NCI-H146 (cell line): ENCODE data around the gene FAM219B.

Experiments used
- DNase-seq: peaks from one replicate; lab custom pipeline; 2025; lab: John Stamatoyannopoulos, UW

Gene FAM219B

GRCh38 chr15:74873036-74873755 is 33.5 kb downstream of the FAM219B start, which contains the start of gene SCAMP2:
TSS of gene SCAMP2 (minus strand) at chr15:74873365. CDS start at chr15:74873255, 110 bp downstream.
- peak; percentile 89 for DNase-seq

DNA sequence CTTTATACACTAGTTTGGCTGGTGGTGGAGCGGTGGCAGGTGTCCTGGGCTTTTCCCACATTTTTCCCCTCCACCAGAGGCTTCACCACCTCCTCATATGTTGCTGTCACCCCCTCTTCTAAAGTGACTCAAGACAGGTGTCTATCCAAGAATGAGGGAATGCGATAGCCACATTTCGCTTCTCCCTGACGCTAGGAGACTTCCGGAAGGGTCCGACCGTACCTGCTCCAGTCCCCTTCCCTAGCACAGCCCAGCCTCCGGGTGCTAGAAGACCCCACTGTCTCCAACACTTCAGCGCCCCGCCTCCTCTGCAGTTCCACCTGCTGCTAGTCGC is 34.0 kb downstream of the FAM219B start:
- no peak for DNase-seq

DNA sequence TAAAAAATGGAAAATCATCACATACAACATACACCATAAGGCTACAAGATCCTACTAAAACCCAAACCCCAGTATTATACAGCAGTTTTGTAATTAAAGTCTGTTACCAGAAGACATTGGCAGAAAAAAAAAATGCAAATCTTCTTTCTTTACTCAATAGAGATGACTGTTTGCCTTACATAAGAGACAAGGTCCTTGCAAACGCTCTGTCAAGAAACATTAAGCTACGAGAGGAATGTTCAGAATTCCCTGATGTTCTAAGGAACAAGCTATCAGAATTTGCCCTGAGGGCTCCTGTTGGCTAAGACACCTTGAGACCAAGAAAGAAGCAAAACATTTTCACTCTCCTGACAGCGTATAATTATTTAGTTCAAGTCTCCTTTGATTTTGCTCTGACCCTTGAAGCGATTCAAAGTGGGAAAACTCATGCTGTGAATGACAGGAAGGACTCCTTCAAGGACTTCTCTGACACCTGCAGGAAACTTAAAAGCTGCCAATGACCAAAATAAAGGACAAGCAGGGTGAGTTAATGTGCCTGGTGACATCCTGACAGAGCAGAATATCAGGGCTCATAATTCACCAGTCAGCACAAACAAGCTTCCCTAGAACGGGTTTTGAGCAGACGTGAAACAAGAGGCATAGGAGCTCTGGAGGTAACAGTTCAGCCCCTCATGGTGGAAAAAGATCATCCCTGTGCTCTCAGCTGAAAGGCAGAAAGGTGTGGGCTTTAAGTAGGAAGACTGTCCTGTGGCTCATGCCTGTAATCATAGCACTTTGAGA is 36.0 kb downstream of the FAM219B start:
- DNase-seq, result no peak

- no peak for DNase-seq
Measured at GRCh38 chr15:74869726-74870407, 36.8 kb downstream of the FAM219B start.

DNA sequence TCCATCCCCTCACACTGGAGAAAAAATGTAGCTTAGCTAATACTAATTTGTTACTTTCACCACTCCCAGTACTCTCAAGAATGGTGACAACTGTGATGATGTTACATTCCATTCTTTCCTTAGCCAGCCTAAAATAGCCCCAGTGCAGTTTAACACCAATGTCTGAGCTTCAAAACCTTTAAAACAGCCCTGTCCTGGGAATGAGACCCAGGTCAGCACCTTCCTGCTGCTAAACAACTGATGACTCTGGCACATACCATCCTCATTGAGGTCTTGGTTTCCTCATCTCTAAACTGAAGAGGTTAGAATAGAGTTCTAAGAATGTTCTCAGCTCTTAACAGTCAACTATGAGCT is 37.3 kb downstream of the FAM219B start:
- DNase-seq, result no peak

GRCh38 chr15:74868059-74868458 is 38.6 kb downstream of the FAM219B start:
- DNase-seq, result no peak

DNA sequence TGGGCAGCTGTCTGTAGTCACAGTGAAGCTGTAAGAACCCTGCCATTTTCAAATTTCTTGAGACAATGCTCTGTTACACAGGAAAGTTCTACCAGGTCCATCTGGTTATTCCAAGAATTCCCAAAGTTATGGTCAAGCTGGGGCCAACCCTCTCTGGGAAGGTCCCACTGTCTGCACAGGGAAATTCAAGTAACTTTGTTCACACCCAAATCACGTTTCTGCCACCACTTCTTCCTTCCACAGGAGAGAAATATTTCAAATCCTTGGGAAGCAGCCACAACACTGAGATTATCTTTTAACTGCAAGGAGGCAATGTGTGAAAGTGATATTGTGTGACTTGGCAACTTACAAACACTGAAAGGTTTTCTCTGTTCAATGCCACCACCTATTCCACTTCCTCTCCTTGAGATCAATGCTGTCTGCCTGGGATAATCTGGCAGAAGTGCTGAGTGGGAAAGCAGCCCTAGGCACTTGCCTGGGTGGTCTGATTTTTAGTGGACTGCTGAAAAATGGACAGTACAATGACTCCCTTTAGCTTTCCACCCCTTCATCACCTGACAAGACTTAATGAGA is 39.1 kb downstream of the FAM219B start:
- DNase-seq, result no peak

GRCh38 chr15:74866090-74866489 is 40.6 kb downstream of the FAM219B start:
- DNase-seq, result no peak

- DNase-seq, result no peak
Measured at GRCh38 chr15:74865316-74865715, 41.3 kb downstream of the FAM219B start.

DNA sequence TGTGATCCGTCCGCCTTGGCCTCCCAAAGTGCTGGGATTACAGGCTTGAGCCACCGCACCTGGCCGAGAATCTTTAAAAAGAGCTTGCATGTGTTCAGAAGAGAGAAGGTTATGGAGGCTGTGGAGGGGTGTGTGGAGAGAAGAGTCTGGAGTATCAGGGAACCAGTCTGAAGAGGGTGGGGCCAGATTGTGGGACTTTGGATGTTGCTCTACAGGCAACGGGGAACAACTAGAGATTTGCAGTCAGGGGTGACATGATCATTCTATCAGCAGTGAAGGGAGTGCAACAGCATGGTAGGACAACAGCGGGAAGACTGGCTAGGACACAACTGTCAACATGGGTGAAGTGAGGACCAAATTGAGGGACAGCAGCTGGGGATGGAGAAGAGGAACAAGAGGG is 42.4 kb downstream of the FAM219B start:
- no peak for DNase-seq

DNA sequence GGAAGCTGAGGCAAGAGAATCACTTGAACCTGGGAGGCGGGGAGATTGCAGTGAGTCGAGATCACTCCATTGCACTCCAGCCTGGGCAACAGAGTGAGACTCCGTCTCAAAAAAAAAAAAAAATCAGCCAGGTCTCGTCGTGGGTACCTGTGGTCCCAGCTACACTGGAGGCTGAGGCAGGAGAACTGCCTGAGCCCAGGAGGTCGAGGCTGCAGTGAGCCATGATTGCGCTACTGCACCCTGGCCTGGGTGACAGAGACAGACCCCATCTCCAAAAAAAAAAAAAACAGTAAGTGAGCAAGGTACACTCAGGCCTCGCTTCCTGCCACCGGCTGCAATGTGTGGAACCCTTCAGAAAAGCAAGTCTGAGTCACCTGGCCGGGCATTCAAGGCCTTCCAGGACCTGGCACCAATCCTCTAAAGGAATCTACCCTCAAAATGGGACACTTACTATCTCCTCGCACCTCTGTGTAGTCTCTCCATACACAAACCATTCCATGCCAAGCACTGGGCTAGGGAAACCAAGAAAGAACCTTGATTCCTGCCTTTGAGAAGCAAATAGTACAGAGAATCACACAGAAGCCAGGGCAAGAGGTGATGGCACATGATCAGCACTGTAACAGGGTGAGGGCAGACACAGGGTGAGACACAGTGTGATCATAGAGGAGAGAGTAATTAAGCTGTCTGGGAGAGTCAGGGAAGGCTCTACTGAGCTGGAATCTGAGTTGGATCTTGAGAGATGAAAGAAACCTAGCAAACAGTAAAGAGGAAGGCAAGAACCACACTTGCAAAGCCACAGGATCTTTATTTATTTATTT is 43.2 kb downstream of the FAM219B start:
- DNase-seq, result no peak

- no peak for DNase-seq
Measured at GRCh38 chr15:74858369-74858740, 48.3 kb downstream of the FAM219B start.

DNA sequence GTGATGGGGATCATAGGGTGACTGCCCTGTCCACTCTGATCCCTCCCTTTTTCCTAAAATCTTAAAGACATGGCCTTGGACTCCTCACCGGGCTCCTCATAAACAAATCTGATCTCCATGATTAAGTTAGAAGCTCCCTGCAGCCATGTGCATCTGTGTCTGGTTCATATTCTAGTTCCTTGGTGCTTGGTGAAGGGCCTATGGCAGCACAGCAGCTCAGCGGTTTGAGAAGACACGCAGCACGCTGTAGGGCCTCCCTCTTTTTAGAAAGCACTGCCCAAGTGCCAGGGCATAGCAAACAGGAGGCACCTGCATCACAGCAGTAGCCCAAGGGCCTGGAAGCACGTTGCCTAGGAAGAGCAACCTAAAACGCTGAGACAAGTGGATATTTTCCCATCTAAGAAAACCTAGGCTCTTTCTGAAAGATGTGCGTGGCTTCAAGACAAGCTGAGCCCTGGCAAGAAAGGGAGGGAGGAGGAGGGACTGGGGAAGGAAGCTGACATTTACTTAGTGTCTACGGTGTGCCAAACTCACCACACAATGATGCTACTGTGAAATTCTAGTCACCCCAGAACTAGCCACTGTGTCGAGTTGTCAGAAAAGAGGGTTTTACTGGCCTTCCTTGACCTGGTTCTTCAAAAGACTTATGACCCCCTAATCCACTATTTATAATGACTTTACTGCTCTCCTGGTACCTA is 48.8 kb downstream of the FAM219B start:
- DNase-seq, result no peak

DNA sequence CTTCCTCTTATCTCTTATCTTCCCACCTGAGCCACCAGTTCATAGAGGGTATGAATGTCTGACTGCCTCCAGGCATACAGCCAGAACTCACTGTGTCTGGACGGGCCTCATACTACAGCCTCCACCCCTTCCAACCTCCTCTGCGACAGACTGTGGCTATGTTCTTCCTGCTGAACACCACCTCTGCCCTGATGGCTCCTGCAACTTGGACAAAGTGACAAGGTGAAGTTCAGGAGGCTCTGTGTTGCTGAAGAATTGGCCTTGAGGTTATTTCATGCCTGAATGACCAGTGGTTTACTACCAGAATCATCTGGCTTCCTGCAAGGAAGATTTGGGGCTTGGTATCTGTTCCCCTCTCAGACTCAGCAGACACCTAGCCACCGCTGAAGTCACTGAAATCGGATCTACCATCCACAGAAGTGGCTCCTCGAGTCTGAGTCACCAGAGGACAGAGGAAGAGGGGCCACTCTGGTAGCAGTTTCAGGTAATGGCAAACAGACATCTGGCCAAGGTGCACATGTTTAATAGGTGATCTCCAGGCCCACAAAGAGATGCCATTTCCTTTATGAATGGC is 49.5 kb downstream of the FAM219B start:
- no peak for DNase-seq

DNA sequence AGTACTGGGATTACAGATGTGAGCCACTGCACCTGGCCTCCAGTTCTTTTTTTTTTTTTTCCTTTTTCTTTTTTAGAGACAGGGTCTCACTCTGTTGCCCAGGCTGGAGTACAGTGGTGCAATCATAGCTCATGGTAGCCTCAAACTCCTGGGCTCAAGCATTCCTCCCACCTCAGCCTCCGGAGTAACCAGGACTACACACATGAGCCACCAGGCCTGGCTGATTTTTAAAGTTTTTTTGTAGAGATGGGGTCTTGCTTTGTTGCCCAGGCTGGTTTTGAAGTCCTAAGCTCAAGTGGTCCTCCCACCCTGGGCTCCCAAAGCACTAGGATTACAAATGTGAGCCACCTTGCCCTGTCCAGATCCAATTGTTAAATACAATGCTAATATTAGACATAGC is 50.1 kb downstream of the FAM219B start:
- DNase-seq, result no peak

GRCh38 chr15:74855857-74856256 is 50.8 kb downstream of the FAM219B start:
- DNase-seq, result no peak

DNA sequence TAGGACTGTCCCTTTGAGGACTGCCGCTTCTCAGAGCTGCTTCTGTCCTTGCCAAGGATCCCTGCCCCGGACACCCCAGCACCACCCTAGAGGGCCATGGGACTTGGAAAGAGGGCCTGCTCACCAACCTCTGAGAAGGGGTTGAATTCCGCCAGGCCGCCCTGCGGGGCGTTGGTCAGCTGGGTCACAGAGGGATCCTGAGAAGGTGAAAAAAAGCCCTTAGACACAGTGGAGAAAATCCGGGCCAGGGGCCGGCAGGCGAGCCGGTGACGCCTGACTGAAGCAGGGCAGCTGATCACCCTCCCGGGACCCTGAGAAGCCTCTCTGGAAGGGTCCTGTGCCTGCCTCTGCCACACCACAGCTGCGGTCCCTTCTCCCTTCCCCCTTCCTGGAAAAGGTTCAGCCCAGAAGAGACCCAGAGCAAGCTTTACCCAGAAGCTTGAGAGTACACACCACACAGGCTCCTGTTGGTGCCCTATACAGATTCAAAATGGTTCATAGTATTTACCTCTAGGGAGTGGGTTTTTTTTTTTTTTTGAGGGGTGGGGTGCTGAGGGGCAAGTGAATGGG is 52.1 kb downstream of the FAM219B start:
- DNase-seq, result no peak

- no peak for DNase-seq
Measured at GRCh38 chr15:74851960-74852359, 54.7 kb downstream of the FAM219B start.

- DNase-seq, result no peak
Measured at GRCh38 chr15:74850393-74850792, 56.3 kb downstream of the FAM219B start.
